Ovary (tissue), 3 donors: ENCODE measurements around the gene TTC7B.

ENCODE experiments used
- CTCF ChIP-seq, 3 donors: fragments of 450-650 bp in 2 of 3; fragments of 200-600 bp in 1 of 3; IDR thresholded peaks; one replicate each; pipeline versions ENCODE4 v1.5.1 to v1.8.0; 2016 to 2022; ENCODE audit warnings: antibody characterized with exemption in 3 of 3, mild to moderate bottlenecking in 1 of 3
- POLR2A ChIP-seq: fragments of 450-650 bp; IDR thresholded peaks from one replicate; pipeline ENCODE4 v1.6.1; 2017; ENCODE audit warnings: antibody characterized with exemption, mild to moderate bottlenecking, moderate library complexity
- donor health status: DM: no; HTN: no; CAD: no.

- TF ChIP-seq POLR2A (no peak), CTCF (IDR thresholded peaks at IDR 0.05) (no peak)
Observed at GRCh38 chr14:90676356-90676755, 139.9 kb downstream of the TTC7B start.
